Smooth muscle cell (in vitro differentiated cells): Measurements from ENCODE around the gene KCNAB1. TPM values are rescaled to one million over a fixed set of nuclear protein-coding genes. Genes with fewer than 3 reads are reported as not detected.

Experiments used
- DNase-seq: peaks from one replicate; lab custom pipeline; 2025; ENCODE audit not compliant: unreplicated experiment; lab: John Stamatoyannopoulos, UW
- H2AFZ ChIP-seq: fragments of 200-600 bp; sonication (generic); 2 replicates; pipeline ENCODE4 v1.6.0; 2016; ENCODE audit warnings: antibody characterized with exemption, low read depth, mild to moderate bottlenecking
- H3F3A ChIP-seq: fragments of 200-600 bp; sonication (generic); 2 replicates; pipeline ENCODE4 v1.6.0; 2017; ENCODE audit warnings: antibody characterized with exemption, low read depth
- H3K27ac ChIP-seq: fragments of 200-600 bp; sonication (generic); 2 replicates; pipeline ENCODE4 v1.5.1; 2016; ENCODE audit warnings: low read depth, mild to moderate bottlenecking
- H3K27me3 ChIP-seq: fragments of 200-600 bp; sonication (generic); 2 replicates; pipeline ENCODE4 v1.6.1; 2016; ENCODE audit warnings: low read depth, mild to moderate bottlenecking
- H3K36me3 ChIP-seq: fragments of 200-600 bp; sonication (generic); 2 replicates; pipeline ENCODE4 v1.5.1; 2016; ENCODE audit warnings: low read depth
- H3K4me1 ChIP-seq: fragments of 200-600 bp; sonication (generic); 2 replicates; pipeline ENCODE4 v1.5.1; 2016; ENCODE audit warnings: low read depth
- H3K4me2 ChIP-seq: fragments of 200-600 bp; sonication (generic); 2 replicates; pipeline ENCODE4 v1.6.0; 2016; ENCODE audit warnings: mild to moderate bottlenecking
- H3K4me3 ChIP-seq: fragments of 200-600 bp; sonication (generic); 2 replicates; pipeline ENCODE4 v1.5.1; 2016; ENCODE audit warnings: mild to moderate bottlenecking
- H3K79me2 ChIP-seq: fragments of 200-600 bp; sonication (generic); 2 replicates; pipeline ENCODE4 v1.6.0; 2016; ENCODE audit warnings: low read depth, mild to moderate bottlenecking
- H3K9ac ChIP-seq: fragments of 200-600 bp; sonication (generic); 2 replicates; pipeline ENCODE4 v1.6.0; 2016; ENCODE audit warnings: low read depth
- H3K9me3 ChIP-seq: fragments of 200-600 bp; sonication (generic); replicated peaks from 2 replicates; pipeline ENCODE4 v1.5.1; 2016; ENCODE audit warnings: low read depth
- H4K20me1 ChIP-seq: fragments of 200-600 bp; sonication (generic); 2 replicates; pipeline ENCODE4 v1.6.0; 2016; ENCODE audit warnings: low read depth
- WGBS: methylation state at CpG from one replicate; pipeline ENCODE4 v1.1.7; 2016; ENCODE audit warnings: low lambda C conversion rate; 5-methylcytosine and 5-hydroxymethylcytosine counted together
- polyA plus RNA-seq: library from polyadenylated mRNA; unstranded; fragments of >200 nt; fragmentation: Nextera tagmentation; extraction: Ambion mirVana; gene quantifications from 2 replicates; pipeline ENCODE4 v1.2.1, GENCODE V29; 2016
- total RNA-seq: library from RNA; depleted of rRNA; stranded (reverse); fragments of >200 nt; gene quantifications from 2 replicates; pipeline ENCODE4 v1.2.3, GENCODE V29; 2014
- TF ChIP-seq, protein P1 (sequence below): fragments of 200-600 bp; sonication (generic); IDR thresholded peaks from 2 replicates; pipeline ENCODE4 v1.5.1; 2017; ENCODE audit warnings: borderline replicate concordance, mild to moderate bottlenecking, antibody characterized with exemption; ENCODE audit not compliant: insufficient read depth, poor library complexity, severe bottlenecking

The KCNAB1 gene
- total and polyA plus RNA-seq, 2 experiments from 2014 or later: 0.36 to 1.0 TPM

DNA sequence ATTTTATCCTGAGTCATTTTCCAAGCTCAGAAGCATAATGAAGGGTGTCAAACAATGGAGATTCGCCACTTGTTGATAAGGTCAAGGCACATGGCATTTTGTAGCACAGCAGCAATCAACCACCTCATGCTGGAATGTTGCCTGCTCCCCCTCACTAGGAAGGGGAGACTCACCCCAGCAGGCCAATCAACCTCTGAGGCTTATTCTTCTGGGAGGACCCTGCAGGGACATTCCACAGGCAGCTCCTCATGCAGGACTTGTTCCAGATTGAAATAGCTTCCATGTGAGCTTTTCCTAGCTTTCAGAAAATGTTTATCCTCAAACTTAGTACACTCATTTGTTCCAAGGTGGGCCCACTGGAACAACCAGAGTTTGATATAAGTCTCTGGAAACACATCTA lies 356.9 kb downstream of the KCNAB1 start:
- Histone ChIP-seq H3K9ac (no peak overlapping the region), H3K79me2 (no peaks in the 10 kb centered on the region), H3K4me3 (no peak overlapping the region), H3K36me3 (no peaks in the 10 kb centered on the region), H3K4me2 (no peak overlapping the region), H3K9me3 (no peaks in the 10 kb centered on the region), H4K20me1 (no peaks in the 10 kb centered on the region), H3K27me3 (no peaks in the 10 kb centered on the region), H3K4me1 (no peaks in the 10 kb centered on the region), H2AFZ (no peak overlapping the region), H3K27ac (no peak overlapping the region), H3F3A (no peaks in the 10 kb centered on the region)
- TF ChIP-seq, protein P1, sequence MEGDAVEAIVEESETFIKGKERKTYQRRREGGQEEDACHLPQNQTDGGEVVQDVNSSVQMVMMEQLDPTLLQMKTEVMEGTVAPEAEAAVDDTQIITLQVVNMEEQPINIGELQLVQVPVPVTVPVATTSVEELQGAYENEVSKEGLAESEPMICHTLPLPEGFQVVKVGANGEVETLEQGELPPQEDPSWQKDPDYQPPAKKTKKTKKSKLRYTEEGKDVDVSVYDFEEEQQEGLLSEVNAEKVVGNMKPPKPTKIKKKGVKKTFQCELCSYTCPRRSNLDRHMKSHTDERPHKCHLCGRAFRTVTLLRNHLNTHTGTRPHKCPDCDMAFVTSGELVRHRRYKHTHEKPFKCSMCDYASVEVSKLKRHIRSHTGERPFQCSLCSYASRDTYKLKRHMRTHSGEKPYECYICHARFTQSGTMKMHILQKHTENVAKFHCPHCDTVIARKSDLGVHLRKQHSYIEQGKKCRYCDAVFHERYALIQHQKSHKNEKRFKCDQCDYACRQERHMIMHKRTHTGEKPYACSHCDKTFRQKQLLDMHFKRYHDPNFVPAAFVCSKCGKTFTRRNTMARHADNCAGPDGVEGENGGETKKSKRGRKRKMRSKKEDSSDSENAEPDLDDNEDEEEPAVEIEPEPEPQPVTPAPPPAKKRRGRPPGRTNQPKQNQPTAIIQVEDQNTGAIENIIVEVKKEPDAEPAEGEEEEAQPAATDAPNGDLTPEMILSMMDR: no peak
- no peak for DNase-seq
- WGBS: 78% methylated on average over 1 of the region's 1 CpG

DNA sequence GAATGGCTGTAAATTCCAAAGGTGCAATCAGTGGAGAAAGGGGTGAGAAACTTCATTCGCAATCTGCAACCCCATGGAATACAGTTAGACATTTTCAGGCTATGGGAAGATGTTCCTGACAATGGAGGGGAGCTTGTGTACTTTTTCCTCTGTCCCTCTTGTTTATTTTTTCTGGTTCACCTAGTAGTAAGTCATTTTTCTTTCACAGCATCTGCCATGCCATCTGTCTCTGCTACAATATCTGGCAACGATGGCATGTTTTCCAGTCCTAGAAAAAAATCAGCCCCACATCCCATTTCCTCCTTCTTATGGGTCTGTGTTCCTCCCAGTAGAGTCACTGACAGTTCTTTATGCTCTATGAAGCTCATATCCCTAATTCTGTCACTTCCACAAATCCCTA lies 358.5 kb downstream of the KCNAB1 start:
- Histone ChIP-seq H3K9ac (no peak overlapping the region), H3K4me1 (peaks cover 5% of the 10 kb centered on the region), H3K4me2 (no peak overlapping the region), H2AFZ (no peak overlapping the region), H3F3A (peaks cover 4% of the 10 kb centered on the region), H3K27ac (no peak overlapping the region), H3K9me3 (no peaks in the 10 kb centered on the region), H4K20me1 (no peaks in the 10 kb centered on the region), H3K27me3 (no peaks in the 10 kb centered on the region), H3K4me3 (no peak overlapping the region), H3K79me2 (no peaks in the 10 kb centered on the region), H3K36me3 (no peaks in the 10 kb centered on the region)
- 92% methylated on average over 2 of the region's 2 CpGs for WGBS
- no peak for DNase-seq
- TF ChIP-seq, protein P1: no peak

DNA sequence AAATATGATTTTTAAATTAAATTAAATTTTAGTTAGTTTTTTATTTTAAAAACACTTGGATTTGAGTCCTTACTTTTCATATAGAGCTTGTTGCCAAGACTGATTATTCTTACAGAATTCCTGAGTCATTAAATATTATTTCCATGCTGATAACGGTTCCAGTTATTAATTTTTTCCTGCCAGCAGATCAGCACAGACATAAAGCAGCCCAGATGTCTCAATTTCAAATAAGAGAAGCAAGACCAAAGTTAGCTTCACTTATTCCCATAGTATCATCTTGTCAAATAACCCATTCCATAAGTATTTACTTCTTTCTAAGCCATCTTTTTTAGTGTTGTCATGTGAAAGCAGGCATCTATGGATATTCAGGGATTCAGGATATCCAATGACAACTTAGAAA lies 359.2 kb downstream of the KCNAB1 start:
- no peaks in the 10 kb centered on the region for H3K9me3 ChIP-seq

DNA sequence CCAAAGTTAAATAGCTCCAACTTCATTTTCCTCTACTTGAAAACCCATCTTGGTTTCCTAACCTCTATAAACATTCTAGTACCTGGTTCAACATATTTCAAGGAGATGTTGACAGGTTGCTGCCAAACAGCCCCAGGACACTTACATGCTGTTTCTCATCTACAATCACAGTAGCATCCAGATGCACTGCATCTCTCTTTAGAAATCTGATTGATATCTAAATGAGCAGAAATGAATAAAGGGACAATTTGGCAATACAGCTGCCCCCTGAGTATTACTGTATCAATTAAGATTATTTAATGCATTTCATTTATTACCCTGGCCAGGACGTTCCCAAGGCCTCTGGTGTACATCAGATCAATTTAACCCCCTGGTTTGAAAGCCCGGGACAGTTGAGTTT lies 360.6 kb downstream of the KCNAB1 start:
- 92% methylated on average over 2 of the region's 2 CpGs for WGBS
- no peak for DNase-seq
- H3F3A ChIP-seq: peaks cover 6% of the 10 kb centered on the region

More for the DNA sequence above, 359.2 kb downstream of the KCNAB1 start:
- Histone ChIP-seq H3F3A (peaks cover 6% of the 10 kb centered on the region), H3K9ac (no peak overlapping the region), H3K27me3 (no peaks in the 10 kb centered on the region), H3K27ac (no peak overlapping the region), H3K4me2 (no peak overlapping the region), H3K4me1 (peaks cover 7% of the 10 kb centered on the region), H3K4me3 (no peak overlapping the region), H3K36me3 (no peaks in the 10 kb centered on the region), H4K20me1 (no peaks in the 10 kb centered on the region), H3K79me2 (no peaks in the 10 kb centered on the region), H2AFZ (no peak overlapping the region)
- 92% methylated on average over 1 of the region's 1 CpG for WGBS
- no peak for DNase-seq
- TF ChIP-seq, protein P1: no peak

More for the DNA sequence above, 360.6 kb downstream of the KCNAB1 start:
- Histone ChIP-seq H3K36me3 (no peaks in the 10 kb centered on the region), H3K79me2 (no peaks in the 10 kb centered on the region), H2AFZ (no peak overlapping the region), H3K9me3 (no peaks in the 10 kb centered on the region), H4K20me1 (no peaks in the 10 kb centered on the region), H3K9ac (no peak overlapping the region), H3K27me3 (no peaks in the 10 kb centered on the region), H3K27ac (no peak overlapping the region), H3K4me2 (no peak overlapping the region), H3K4me1 (peaks cover 7% of the 10 kb centered on the region), H3K4me3 (no peak overlapping the region)
- TF ChIP-seq, protein P1: no peak
